ENCODE results near the gene ITGAL. TPM values are rescaled to one million over a fixed set of nuclear protein-coding genes. Genes with fewer than 3 reads are reported as not detected.

Gene ITGAL
- total and polyA plus RNA-seq, 2 of the 13 experiments (the other 11 are each of a cell fraction or from before 2014, with no cell fraction given) = 0.86 to 1.2 TPM

GRCh38 chr16:30458561-30459394 lies 13.8 kb upstream of the ITGAL start (continued):
- TF ChIP-seq TOE1 (CRISPR knock-in tag; IDR thresholded peaks at IDR 0.05) (no peak), GABPB1 (CRISPR knock-in tag; IDR thresholded peaks at IDR 0.05) (peak; percentile 64), ZNF274 (CRISPR knock-in tag; IDR thresholded peaks at IDR 0.05) (peak; percentile 95; the same call in 1 of the 2 replicates), RFX3 (CRISPR knock-in tag; IDR thresholded peaks at IDR 0.05) (no peak), NFATC3 (CRISPR knock-in tag; IDR thresholded peaks at IDR 0.05) (no peak), ZFAT (CRISPR knock-in tag; conservative IDR thresholded peaks at IDR 0.05) (no peak), HMG20A (CRISPR knock-in tag; IDR thresholded peaks at IDR 0.05; ENCODE audit: borderline replicate concordance) (no peak), TMF1 (CRISPR knock-in tag; IDR thresholded peaks at IDR 0.05; ENCODE audit: low read depth) (no peak), NFKB2 (CRISPR knock-in tag; IDR thresholded peaks at IDR 0.05; ENCODE audit: borderline replicate concordance) (peak; percentile 83; the same call in 1 of the 2 replicates), IRF2 (CRISPR knock-in tag; IDR thresholded peaks at IDR 0.05) (0 out of 2 replicates have a peak, but pooled peaks have one; percentile 45), ZNF224 (CRISPR knock-in tag; IDR thresholded peaks at IDR 0.05) (no peak; the same call in 1 of the 2 replicates), BRF2 (CRISPR knock-in tag; IDR thresholded peaks at IDR 0.05) (0 out of 2 replicates have a peak, but pooled peaks have one; percentile 69), MIXL1 (CRISPR knock-in tag; IDR thresholded peaks at IDR 0.05) (peak; percentile 39; the same call in 1 of the 2 replicates), SP1 (IDR thresholded peaks at IDR 0.05) (no peak), SP1 (CRISPR knock-in tag; IDR thresholded peaks at IDR 0.05) (no peak), ARHGAP35 (CRISPR knock-in tag; IDR thresholded peaks at IDR 0.05; ENCODE audit: borderline replicate concordance) (peak; percentile 50; the same call in 1 of the 2 replicates), LRRFIP1 (CRISPR knock-in tag; conservative IDR thresholded peaks at IDR 0.05) (no peak), MYC (CRISPR knock-in tag; IDR thresholded peaks at IDR 0.05; ENCODE audit: borderline replicate concordance) (peak; percentile 44; the same call in 1 of the 2 replicates), PCBP2 (optimal IDR thresholded peaks at IDR 0.05; ENCODE audit: low read depth, low read length, poor library complexity, severe bottlenecking) (no peak), ZSCAN22 (CRISPR knock-in tag; IDR thresholded peaks at IDR 0.05) (no peak)
